Measurements from ENCODE around the gene GCLM.
A peak's percentile ranks its signal among the peaks of the same experiment; 100 is the strongest.

The GCLM gene

DNA sequence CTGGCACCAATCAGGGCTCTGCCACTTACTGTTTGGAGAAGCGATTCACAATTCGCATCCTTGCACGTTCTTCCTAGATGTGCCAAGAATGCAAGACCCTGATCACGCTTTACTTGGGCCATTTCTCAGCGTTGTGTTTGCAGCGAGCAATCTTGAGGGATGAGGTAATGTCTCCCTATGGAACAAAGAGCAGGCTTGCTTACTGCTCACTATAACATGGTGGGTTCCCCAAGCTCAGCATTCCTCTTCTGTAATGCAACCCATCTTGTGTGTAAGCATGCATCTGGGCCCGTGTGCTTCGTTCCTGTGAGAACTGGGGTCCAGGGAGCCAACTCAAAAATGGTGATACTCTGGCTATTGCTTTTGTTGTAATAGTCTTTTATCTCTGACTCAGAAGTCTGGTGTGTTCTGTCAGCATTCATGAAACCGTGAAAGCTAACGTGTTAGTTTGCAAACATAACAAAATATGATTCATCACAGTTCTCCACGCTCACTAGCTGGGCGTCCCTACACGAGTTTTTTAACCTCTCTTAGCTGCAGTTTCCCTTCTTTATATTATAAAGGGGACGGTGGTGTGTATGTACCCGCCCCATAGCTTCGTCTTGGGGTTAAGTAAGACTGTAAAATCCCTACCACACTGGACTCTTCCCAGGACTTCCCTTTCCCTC is 63.6 kb downstream of the GCLM start:
- DNase-seq = no peak

DNA sequence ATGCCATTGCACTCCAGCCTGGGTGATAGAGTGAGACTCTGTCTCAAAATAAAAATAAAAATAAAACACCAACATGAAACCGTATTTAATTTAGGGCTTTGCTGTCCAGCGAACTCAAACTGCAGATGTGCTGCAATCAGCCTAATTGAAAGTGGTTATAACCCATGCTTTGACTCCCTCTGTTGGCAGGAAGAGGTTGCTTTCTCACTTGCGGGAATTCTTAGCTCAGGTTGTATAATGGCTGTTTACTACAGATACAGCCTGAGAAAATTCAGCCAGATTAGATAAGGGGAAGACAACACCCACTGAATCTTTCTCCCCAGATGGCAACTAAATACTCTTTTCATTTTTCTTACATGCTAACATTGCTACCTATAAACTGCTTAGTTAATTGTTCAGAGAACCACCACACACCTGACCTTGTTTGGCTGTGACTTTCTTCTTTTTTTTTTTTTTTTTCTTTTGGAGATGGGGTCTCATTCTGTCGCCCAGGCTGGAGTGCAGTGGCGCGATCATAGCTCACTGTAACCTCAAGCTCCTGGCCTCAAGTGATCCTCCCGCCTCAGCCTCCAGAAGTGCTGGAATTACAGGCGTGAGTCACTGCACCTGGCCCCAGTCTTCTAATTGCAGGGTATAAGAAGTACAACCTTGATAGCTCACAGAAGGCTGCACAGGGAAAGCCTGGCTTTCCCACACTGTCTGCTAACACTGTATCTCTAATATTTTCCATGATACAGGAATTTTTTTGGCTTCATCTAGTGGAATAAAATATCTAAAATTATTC is 64.8 kb downstream of the GCLM start:
- peak; percentile 79 for DNase-seq

- no peak for DNase-seq
These were observed 66.3 kb downstream of the GCLM start for GRCh38 chr1:93842750-93843500.

- no peak for DNase-seq
These were observed 67.5 kb downstream of the GCLM start for GRCh38 chr1:93841771-93842170.

DNA sequence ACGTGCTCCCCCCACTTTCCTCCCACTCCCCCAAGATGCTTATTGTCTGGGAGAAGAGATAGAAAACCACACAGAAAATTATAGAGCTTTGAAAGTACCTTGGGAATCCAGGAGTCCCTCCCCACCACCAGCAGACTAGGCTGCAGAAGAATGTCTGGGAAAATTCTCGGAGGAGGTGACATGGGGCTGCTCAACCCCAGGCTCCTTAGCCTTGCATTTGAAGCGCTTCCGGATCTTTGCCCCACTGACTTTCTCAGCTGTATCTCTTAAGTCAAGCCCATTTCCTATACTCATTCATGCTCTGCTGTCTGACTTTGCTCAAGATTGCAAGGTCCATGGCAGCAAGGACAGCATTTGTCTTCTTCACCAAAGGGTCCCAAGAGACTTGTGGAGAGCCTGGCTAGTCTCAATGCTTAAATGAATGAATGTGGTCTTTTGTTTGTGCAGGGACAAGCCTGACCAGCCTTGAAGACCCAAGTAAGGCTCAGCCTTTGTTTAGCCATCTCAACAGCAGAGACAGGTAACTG is 68.2 kb downstream of the GCLM start:
- DNase-seq = no peak

GRCh38 chr1:93839753-93840152 is 69.5 kb downstream of the GCLM start:
- no peak for DNase-seq

DNA sequence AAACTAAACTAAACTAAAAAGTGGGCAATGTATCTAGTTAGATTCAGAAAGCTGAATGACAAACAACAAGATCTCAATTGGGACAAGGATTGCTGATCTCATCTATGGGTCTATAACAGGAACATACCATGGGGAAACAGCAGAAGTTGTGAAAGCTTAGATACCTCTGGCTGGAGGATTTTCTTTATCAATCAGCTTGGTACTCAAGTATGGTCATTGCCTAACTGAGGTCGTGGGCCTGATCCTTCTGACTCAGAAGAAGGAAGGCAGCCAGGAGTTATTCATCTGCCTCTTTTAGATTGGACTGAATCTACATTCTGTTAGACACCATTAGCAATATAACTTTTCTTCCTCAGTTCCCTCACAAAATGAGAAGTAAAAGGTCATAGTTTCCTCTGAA is 69.9 kb downstream of the GCLM start:
- DNase-seq = no peak

DNA sequence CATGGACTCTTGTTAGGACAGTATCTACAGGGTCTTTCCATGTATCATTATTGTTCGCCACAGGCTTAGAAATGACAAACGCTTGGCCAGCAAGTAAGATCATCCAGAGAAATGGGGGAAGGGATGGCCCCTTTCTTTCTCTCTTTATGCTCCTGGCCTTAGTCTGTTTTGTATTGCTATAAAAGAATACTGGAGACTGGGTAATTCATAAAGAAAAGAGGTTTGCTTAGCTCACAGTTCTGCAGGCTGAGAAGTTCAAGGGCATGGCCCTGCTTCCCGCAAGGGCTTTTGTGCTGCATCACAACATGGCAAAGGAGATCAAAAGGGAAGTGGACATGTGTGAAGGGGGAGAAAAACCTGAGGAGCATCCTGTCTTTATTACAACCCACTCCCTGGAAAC is 71.3 kb downstream of the GCLM start:
- no peak for DNase-seq
